Inflammatory macrophage treated with lipopolysaccharide for 4 hours (primary cell): ENCODE measurements around the gene FAM222B.
"Not testable (repeated sequence)": the region's sequence is repeated elsewhere in the genome, so short reads cannot be mapped to it uniquely, and the experiment has no call there.

ENCODE experiments used
- DNase-seq: peaks from one replicate; pipeline ENCODE4 v3.0.0-alpha.2; 2020

Gene FAM222B

DNA sequence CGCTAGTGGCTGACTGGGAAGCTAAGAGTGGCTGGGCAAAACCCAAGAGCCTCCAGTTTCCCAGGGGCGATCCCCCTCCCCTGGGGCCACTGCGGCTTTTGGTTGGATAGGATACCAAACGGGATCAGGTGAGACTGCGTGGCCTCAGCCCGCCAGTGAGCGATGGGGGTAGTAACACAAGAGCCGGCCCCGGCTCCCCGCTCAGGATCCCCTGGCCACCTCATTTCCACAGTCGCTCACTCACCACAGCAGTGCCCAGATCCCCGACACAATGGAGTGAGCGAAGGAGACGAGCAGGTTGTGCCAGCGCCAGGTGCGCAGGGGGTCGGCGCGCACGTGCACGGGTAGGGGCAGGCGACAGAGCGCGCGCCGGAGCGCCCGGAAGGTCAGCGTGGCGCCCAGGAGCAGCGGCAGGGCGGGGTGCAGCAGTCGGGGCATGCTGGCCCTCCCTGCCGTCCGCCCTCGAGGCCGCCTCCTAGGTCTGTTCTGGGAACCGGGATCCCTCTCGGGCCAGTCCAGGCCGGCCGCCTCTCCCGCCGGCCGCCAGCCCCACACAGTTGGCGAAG, 116.8 kb downstream of the FAM222B start:
- no peak for DNase-seq

DNA sequence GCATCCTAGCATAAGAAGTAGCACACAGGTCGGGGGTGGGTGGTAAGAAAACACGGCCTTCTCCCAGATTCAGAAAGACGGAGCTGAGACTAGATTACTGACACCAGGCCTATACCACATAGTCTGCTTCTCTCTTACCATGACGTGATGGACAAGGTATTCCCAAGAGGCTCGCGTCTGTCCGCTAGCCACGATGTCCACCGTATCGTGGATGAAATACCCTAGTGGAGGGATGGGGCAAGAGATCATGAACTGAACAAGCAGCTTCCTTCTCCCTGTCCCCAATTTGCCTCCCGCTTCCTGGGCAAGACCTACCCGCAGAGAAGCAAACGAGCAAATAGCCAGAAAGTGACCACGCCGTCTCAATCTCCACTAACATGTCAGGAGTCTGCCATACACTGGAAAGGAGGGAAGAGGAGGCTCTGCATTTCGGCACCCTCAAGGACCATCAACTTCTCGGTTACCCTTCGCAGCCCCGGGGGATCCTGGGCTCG, 117.4 kb downstream of the FAM222B start:
- no peak for DNase-seq

DNA sequence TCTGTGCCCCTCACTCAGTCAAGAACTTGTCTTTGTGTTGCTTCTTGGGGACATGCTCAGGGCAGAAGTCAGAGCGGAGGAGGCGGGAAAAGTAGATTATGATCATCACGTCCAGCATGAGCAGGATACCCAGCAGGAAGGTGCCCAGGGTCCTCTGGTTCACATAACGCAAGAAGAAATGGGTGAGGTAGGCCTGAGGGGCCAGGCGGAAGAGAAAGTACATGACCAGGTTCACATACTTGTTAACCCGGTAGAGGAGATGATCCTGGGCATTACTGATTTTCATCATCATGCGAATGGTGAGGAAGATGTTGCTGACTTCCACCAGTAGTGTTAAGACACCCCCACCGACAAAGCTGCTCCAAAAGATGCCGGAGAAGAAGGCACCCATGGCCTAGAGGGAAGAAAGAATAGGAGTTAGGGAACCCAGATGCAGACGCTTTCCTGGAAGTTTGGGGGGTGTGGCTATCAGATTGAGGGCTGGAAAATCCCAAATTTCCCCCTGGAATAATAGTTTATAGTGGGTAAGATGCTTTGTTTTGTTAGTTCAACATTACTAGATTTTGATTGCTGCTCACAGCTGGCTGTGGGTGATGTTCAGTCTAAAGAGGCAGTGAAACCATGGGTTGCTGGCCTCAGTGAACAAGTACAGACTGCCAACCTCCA, 118.0 kb downstream of the FAM222B start:
- no peak for DNase-seq

DNA sequence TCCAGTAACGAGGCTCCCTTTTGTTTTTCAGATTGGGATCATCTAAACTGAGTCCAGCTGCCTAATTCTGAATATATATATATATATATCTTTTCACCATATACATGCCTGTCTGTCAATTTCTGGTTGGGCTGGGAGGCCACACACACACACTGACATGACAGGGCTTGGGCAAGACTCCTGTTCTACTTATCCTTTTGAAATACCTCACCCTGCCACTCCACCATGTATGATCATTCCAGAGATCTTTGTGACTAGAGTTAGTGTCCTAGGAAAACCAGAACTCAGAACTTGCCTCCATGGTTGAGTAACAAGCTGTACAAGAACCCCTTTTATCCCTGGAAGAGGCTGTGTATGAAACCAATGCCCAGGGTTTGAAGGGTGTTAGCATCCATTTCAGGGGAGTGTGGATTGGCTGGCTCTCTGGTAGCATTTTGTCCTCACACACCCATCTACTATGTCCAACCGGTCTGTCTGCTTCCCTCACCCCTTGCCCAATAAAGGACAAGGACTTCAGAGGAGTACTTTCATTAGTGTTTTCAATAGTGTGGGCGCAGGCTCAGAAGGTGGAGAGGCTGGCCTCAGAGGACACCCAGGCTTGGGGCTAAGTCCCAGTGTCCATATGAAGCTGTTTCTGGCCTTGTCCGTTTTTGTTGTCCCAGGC, 118.6 kb downstream of the FAM222B start:
- DNase-seq, result not testable (repeated sequence)

DNA sequence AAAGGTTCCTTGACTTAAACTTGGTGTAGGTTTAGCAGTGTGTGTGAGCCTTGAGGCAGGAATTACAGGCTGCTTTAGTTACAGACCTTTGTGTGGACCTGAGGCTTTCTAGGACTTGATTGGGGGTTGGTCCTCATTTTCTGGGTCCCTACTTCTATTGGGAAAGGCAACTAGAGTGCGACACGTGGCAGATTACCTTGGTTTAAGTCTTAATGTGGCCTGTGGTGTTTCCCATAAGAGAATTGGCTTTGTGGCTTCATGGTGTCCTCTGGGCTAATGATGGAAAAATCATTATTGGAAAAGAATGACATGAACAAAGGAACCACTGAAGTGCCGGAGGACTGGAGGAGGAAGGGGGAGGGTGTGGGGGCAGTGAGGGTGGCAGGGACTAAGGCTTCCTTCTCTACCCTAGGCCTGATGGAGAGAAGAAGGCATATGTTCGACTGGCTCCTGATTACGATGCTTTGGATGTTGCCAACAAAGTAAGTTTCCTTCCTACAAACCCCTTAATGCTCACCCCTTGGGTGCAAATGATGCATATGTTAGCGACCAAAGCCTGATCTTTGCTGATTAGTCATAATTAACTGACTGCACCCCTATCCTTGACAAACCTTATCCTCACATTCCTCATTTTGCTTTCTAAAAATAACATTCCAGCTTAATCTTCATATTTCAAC, 119.3 kb downstream of the FAM222B start:
- DNase-seq, result no peak

DNA sequence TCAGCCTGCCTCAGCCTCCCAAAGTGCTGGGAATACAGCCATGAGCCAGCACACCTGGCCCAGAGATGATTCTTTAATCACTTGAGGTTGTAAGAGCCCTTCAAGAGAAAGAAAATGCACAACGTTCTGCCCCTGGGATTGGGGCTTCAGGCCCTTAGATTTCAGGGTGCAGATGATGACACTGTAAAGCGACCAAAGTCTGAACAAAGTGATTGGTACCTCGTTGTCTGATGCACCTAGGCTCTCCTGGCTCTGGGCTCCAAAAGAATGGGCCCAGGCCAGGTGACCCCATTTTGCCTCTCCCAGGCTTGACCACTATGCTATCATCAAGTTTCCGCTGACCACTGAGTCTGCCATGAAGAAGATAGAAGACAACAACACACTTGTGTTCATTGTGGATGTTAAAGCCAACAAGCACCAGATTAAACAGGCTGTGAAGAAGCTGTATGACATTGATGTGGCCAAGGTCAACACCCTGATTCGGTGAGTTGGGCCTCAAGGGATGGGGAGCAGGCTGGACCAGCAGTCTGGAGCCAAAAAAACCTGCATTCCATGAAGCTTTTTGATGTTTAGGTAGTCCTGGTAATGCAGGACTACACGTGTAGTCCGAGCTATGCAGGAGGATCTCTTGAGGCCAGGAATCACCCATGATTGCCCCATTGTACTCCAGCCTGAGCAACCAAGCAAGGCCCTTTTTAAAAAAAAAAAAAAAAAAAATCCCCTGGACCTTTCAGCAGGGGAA, 120.0 kb downstream of the FAM222B start:
- no peak for DNase-seq

DNA sequence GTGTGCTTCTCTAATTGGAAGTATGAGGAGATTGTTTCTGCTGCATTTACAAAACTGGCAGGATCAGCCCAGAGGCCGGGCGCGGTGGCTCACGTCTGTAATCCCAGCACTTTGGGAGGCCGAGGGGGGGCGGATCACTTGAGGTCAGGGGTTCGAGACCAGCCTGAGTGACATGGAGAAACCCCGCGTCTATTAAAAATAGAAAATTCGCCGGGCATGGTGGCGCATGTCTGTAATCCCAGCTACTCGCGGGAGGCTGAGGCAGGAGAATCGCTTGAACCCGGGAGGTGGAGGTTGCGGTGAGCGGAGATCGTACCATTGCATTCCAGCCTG, 121.6 kb downstream of the FAM222B start:
- DNase-seq, result not testable (repeated sequence)

DNA sequence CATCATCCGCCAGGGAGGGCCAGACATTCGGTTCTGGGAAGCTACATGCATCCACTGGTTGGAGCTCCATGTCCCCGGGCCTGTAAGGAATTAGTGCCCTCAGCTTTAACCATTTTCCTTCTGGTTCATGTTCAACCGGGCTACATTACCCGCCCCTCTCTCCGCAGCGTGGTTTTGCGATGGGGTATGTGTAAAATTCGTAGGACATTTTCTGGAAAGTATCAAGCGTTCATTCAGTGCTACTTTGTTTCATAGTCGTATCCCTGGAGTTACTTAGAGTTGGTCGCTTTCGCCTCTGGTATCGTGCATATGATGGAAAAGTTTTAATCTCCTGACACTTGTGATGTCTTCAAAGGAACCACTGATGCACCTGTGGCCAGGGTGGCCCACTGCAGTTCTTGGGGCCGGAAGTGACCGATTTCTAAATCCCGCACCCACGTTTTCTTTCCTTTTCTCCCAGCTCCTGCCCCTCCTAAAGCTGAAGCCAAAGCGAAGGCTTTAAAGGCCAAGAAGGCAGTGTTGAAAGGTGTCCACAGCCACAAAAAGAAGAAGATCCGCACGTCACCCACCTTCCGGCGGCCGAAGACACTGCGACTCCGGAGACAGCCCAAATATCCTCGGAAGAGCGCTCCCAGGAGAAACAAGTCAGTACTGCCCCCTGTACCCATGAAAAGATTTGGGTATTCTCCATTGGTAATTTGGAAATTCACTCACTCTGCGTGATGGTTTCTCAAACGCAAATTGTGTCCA, 122.2 kb downstream of the FAM222B start:
- no peak for DNase-seq

DNA sequence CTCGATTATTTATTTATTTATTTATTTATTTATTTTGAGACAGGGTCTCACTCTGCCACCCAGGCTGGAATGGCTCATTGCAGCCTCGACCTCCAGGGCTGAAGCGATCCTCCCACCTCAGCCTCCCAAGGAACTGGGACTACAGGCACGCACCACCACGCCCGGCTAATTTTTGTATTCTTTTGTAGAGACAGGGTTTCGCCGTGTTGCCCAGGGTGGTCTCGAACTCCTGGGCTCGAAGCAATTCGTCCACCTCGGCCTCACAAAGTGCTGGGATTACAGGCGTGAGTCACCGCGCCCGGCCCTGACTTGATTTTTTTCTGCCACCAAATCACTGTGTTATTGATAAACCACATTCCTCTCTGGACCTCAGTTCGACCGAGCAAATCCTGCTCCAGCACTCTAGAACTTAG, 123.6 kb downstream of the FAM222B start:
- DNase-seq, result no peak

DNA sequence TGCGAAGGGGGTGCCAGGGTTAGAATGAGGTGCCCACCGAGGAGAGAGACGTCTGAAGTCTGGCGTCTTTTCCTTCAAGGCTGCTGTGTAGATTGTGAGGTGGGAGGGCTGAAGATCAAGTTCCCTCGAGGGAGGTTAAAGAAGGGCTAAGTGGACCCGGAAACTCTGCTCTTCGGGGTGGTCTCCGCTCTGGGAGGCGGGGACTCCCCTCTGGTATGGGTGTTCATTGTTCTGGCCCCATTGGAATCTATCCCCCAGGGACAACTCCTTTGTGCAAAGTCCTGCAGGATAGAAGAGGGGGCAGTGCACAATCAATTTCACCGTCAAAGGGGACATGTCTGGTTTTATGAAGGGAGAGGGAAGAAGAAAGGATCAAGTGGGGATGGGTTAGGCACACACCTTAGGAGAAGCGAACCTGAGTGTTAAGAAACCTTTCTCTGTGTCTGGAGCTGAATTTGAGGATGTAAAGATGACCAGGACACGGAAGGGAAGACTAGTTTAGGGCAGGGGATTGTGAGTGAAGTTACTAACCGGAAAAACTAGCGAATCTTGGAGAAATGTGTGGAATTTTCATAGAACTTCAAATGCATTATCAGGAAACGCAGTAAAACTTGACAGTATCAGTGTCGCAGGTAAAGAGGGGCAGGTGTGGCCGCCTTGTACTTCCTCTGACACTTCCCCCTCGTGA, 124.1 kb downstream of the FAM222B start:
- no peak for DNase-seq

DNA sequence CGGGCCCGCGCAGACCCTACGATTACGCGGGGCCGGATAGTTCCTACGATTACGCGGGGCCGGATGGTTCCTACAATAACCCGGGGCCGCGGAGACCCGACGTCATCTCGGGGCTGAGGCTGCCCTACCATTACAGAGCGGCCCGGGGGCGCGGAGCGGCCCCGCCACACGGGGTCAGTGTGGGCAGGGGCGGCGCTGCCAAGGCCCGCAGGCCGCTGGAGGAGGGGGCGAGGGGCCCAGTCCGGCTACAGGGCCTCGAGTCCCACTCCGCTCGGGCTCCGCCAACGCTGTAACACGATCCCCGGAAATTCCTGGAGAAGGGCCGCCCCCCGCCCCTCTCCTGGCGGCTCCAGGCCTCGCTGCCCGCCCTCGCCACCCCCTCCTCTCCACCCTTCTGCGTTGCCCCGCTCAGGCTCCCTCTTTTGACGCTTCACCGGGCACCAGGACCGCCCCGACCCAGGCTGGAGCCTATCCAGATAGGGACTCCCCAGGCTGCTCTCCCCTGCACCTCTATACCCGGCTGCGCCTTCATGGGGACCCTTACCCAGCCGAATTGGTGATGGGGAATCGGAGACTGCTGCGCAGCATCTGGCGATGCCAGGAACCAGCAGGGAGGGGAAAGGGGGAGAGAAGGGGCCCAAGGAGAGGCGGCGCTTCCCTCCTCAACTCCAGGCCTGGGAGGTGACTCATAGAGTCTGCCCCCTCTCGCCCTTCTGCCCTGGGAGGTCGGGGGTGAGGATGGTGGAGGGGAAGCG, 124.8 kb downstream of the FAM222B start, which contains the start of gene RAB34:
Gene RAB34 (minus strand): TSS at position 291 of the 755 bp plus-strand sequence. CDS start 602 bp downstream, outside the sequence.
- DNase-seq, result peak; percentile 43

DNA sequence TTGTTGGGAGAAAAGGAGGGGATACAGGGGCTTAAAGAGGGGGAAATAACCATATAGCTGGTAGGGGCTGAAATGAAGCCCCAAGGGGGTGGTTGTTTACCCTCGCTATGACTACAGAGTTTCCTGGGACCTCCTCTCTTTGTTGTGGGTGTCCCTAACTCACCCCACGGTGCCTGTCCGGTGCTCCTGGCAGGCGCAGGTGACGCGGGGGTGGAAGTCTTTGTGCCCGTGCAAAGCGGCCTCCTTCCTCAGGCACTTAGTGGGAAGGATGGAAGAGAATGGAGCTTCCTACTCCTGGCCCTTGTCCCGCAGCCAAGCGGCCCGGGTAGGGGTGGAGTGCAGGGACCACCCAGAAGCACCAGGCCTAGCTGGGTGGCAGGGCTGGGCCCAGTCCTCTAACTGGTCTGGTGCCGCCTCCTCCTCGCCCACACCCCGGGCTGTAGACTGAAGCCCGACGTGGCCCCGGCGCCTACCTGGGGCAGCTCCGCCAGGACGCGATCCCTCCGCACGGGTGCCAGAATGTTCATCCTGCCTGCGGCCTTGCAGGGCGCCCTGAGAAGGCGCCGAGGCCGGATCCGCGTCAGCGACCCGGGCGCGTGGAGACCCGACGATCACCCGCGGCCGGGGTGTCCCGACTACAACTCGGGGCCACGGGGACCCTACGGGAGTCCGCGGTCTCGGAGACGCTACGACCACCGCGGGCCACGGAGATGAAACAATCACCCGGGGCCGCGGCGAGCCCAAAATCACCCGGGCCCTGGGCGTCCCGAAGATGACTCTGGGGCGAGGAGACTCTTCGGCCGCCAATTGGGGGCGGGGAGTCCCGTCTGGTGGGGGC, 125.6 kb downstream of the FAM222B start:
- no peak for DNase-seq

DNA sequence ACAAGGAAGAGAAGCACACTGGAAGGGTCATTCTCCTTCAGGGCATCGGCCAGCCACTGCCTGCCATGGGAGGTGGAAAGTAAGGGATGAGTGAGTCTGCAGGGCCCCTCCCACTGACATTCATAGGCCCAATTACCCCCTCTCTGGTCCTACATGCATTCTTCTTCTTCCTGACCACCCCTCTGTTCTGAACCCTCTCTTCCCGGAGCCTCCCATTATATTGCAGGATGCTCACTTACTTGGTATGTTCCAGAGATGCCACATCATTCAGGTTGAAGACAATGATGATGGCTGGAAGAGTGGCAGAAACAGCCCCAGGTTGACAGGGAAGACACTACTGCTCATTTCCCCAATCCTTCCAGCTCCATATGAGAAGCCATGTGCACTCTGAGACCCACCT, 127.4 kb downstream of the FAM222B start:
- DNase-seq, result no peak

DNA sequence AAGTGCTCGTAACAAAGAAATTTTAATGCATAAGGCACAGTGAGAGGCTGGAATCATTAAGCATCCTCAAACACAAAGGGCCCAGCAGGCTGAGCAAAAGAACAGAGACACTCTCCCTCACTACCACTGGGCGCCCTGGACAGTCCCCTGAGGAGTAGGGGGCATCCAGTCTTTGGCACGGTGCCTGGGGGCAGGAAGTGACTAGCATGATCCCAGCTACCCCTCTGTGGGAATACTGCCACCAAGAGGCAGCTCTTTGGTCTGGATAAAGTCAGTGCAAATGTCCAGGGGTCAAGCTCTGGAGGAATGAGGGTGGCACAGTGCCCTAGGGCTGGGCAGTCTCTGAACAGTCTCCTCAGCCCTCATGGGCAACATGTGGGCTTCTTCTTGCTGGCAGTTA, 128.3 kb downstream of the FAM222B start:
- no peak for DNase-seq

DNA sequence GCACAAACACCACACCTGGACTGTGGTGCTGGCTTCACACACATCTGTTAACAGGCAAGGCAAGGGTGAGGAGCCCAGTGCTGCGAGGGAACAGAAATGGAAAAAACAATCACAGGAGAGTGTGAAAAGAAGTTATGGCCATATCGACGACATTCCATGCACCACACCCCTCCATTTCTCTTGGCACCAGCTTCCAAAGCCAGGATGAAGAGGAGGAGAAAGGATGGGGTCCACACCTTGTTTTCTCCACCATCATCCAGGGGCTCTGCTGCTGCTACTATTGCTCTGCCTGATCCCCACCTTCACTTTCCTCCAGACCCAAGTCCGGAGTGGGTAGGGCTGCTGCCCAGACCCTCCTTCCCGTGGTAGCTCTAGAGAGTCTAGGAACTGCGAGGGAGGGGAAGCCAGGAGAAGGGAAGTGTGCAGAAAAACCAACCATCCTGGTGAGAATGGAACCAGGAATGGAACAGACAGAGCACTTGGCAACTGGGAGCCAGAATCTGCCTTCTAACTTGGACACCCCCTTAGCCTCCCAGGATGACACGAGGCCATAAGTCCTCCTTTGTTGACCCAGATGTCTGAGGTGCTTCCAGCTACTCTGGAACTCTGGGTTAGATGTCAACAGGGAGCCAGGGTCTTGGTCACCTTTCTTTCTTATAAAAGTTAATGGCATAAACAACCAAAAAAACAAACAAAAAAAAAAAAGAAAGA, 129.7 kb downstream of the FAM222B start:
- DNase-seq, result no peak

DNA sequence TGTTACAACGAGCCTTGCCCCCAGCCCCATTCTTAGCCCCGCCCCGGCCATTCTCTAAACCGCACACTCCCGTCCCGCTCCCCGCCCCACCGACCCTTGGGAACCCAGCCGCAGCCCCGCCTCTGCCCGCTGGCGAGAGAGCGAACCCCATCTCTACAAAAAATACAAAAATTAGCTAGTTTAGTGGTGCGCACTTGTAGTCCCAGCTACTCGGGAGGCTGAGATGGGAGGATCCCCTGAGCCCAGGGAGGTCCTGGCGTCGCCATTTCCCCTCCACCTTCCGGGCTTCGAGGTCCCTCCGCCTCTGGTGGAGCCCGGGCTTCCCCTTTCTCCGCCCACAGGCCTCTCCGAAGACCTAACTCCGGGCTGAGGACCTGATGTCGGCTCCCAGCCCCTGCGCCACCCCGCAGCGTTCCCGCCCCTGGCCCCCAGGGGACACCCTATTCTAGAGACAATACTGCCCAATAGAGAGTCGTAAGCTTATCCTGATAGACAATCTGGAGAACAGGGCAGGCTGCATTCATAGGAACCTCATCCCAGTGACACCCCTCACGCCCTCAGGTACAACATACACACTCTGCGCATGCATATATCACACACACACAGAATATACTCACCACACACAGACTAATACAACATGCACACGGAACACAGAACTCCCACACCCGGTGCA, 130.4 kb downstream of the FAM222B start:
- DNase-seq, result peak; percentile 75

DNA sequence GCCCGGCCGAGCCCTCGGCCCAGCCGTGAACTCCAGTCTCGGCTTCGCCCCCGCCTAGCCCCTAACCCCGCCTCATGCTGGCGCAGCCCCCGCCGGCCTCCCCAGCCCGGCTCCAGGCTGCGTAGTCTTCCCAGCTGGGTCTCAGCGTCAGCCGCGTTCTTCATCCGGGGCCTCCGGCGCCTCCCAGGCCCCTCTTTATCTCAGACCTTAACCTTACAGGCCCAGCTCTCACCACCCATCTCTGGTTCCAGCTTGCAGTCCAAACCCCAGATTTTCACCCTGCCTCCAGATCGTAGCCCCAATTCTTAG, 130.9 kb downstream of the FAM222B start, which contains the start of gene PROCA1:
Gene PROCA1 (minus strand): TSS at position 166 of the 309 bp plus-strand sequence. CDS start 228 bp downstream, outside the sequence.
- no peak for DNase-seq
